Fibroblast of lung (primary cell): Measurements from ENCODE around the gene PIGP. TPM values are rescaled to one million over a fixed set of nuclear protein-coding genes. Genes with fewer than 3 reads are reported as not detected.
"Not testable (repeated sequence)": the region's sequence is repeated elsewhere in the genome, so short reads cannot be mapped to it uniquely, and the experiment has no call there.

ENCODE experiments used
- DNase-seq, 2 donors: peaks; one replicate each; pipeline versions ENCODE4 v3.0.0 to v3.0.0-alpha.2; 2010; ENCODE audit warnings: low read depth in 2 of 2
- H2AFZ ChIP-seq: 2 replicates; pipeline ENCODE4 v1.5.1; 2012; ENCODE audit warnings: low read length, control low read depth, inconsistent platforms
- H3K27ac ChIP-seq: 2 replicates; pipeline ENCODE4 v1.5.1; 2011; ENCODE audit warnings: low read length, control low read depth; ENCODE audit not compliant: insufficient read depth
- H3K27me3 ChIP-seq: 2 replicates; pipeline ENCODE4 v1.5.1; 2011; ENCODE audit warnings: mild to moderate bottlenecking, low read length; ENCODE audit not compliant: control insufficient read depth, insufficient read depth
- H3K36me3 ChIP-seq: 2 replicates; pipeline ENCODE4 v1.5.1; 2011; ENCODE audit warnings: low read length; ENCODE audit not compliant: control insufficient read depth, insufficient read depth
- H3K4me1 ChIP-seq: 2 replicates; pipeline ENCODE4 v1.5.1; 2011; ENCODE audit warnings: low read length; ENCODE audit not compliant: control insufficient read depth, insufficient read depth; ENCODE audit errors: extremely low read depth
- H3K4me2 ChIP-seq: 2 replicates; pipeline ENCODE4 v1.5.1; 2011; ENCODE audit warnings: low read length, control low read depth; ENCODE audit not compliant: insufficient read depth; ENCODE audit errors: extremely low read depth
- H3K4me3 ChIP-seq, 4 experiments: fragments of 200-600 bp in 1 of 4; sonication (generic) in 1 of 4; replicated peaks in 1 of 4; 2 replicates each; pipeline ENCODE4 v1.5.1; 2011 to 2016; ENCODE audit warnings: low read length in 4 of 4, low read depth in 3 of 4, mild to moderate bottlenecking in 3 of 4, control low read depth in 2 of 4, inconsistent platforms in 1 of 4, mixed read lengths in 1 of 4; ENCODE audit not compliant: insufficient read depth in 1 of 4; ENCODE audit errors: control extremely low read depth in 1 of 4
- H3K79me2 ChIP-seq: 2 replicates; pipeline ENCODE4 v1.5.1; 2012; ENCODE audit warnings: mild to moderate bottlenecking, low read length, inconsistent platforms; ENCODE audit not compliant: control insufficient read depth, insufficient read depth
- H3K9ac ChIP-seq: 2 replicates; pipeline ENCODE4 v1.5.1; 2011; ENCODE audit warnings: mild to moderate bottlenecking, low read length, control low read depth; ENCODE audit not compliant: insufficient read depth
- H3K9me3 ChIP-seq: 2 replicates; pipeline ENCODE4 v1.5.1; 2012; ENCODE audit warnings: low read depth, low read length; ENCODE audit not compliant: control insufficient read depth, insufficient read depth
- H4K20me1 ChIP-seq: 2 replicates; pipeline ENCODE4 v1.5.1; 2011; ENCODE audit warnings: low read length; ENCODE audit not compliant: control insufficient read depth, insufficient read depth; ENCODE audit errors: extremely low read depth
- CTCF ChIP-seq, 2 donors: IDR thresholded peaks in 1 of 2; conservative IDR thresholded peaks in 1 of 2; 1 replicate in 1 of 2; 2 replicates in 1 of 2; pipeline ENCODE4 v1.5.1; 2011 to 2012; ENCODE audit warnings: low read length in 2 of 2, control low read depth in 1 of 2, inconsistent platforms in 1 of 2, low read depth in 1 of 2, mild to moderate bottlenecking in 1 of 2
- EZH2 ChIP-seq: IDR thresholded peaks from 2 replicates; pipeline ENCODE4 v1.5.1; 2012; ENCODE audit warnings: low read length, control low read depth, mild to moderate bottlenecking; ENCODE audit errors: missing control alignments
- polyA plus RNA-seq, 2 donors: library from polyadenylated mRNA; depleted of rRNA in 1 of 2; stranded (reverse) in 1 of 2; unstranded in 1 of 2; fragments of >200 nt; gene quantifications; 2 replicates each; pipeline ENCODE4 v1.2.1, GENCODE V29; 2011 to 2012; ENCODE audit warnings: missing spikeins in 1 of 2
- total RNA-seq: library from RNA; depleted of rRNA; stranded (reverse); fragments of >200 nt; gene quantifications from 2 replicates; pipeline ENCODE4 v1.2.1, GENCODE V29; 2014

The PIGP gene
- total and polyA plus RNA-seq, 2 donors (not counting 1 experiment from before 2014, with no cell fraction given), result 8.6 to 25.9 TPM

GRCh38 chr21:37117204-37117603, 44.3 kb upstream of the PIGP start:
- Histone ChIP-seq H3K4me1 (no peaks in the 10 kb centered on the region), H3K4me3 (no peak overlapping the region), H3K9me3 (no peaks in the 10 kb centered on the region), H3K4me2 (no peak overlapping the region), H2AFZ (no peak overlapping the region), H3K27ac (no peak overlapping the region), H3K79me2 (no peaks in the 10 kb centered on the region), H3K36me3 (peaks cover 2% of the 10 kb centered on the region), H3K27me3 (no peaks in the 10 kb centered on the region), H4K20me1 (no peaks in the 10 kb centered on the region), H3K9ac (no peak overlapping the region)
- no peak for DNase-seq
- TF ChIP-seq CTCF (conservative IDR thresholded peaks at IDR 0.05 in 1 of 2, IDR thresholded peaks at IDR 0.05 in 1 of 2; ENCODE audit: low read depth in 1 of 2, low read length in 2 of 2), result no peak
- TF ChIP-seq EZH2, result no peak

GRCh38 chr21:37116459-37116858, 43.6 kb upstream of the PIGP start:
- not testable (repeated sequence) for H3K9me3 ChIP-seq, H3K4me1 ChIP-seq, H3K36me3 ChIP-seq, H3K27me3 ChIP-seq, H2AFZ ChIP-seq, H3K4me3 ChIP-seq, H3K27ac ChIP-seq, H3K79me2 ChIP-seq, H4K20me1 ChIP-seq, H3K9ac ChIP-seq, H3K4me2 ChIP-seq
- peak in 1 of 2 donors; percentile 25 for DNase-seq

- H3K9me3 ChIP-seq, H3K27ac ChIP-seq, H2AFZ ChIP-seq, H3K36me3 ChIP-seq, H3K4me1 ChIP-seq, H3K4me2 ChIP-seq, H3K27me3 ChIP-seq, DNase-seq, H3K79me2 ChIP-seq, H3K9ac ChIP-seq, H4K20me1 ChIP-seq, H3K4me3 ChIP-seq: not testable (repeated sequence)
These were observed 41.4 kb upstream of the PIGP start for GRCh38 chr21:37114301-37114700.

GRCh38 chr21:37111029-37111428, 38.2 kb upstream of the PIGP start:
- not testable (repeated sequence) for H3K27ac ChIP-seq, H3K27me3 ChIP-seq, H2AFZ ChIP-seq, H3K4me3 ChIP-seq, DNase-seq, H3K9me3 ChIP-seq, H3K9ac ChIP-seq, H3K4me1 ChIP-seq, H4K20me1 ChIP-seq, H3K4me2 ChIP-seq, H3K36me3 ChIP-seq, H3K79me2 ChIP-seq
